AG08396 (cell line): ENCODE results near the gene PPOX.

Experiments
- DNase-seq: peaks from one replicate; pipeline ENCODE4 v3.0.0; 2012; ENCODE audit warnings: low spot score, mixed read lengths

The PPOX gene

GRCh38 chr1:161176468-161177111 is 10.4 kb downstream of the PPOX start:
- DNase-seq: no peak

GRCh38 chr1:161177112-161177935 is 11.1 kb downstream of the PPOX start, which contains the start of gene B4GALT3:
Gene B4GALT3, minus strand, starts transcription at chr1:161177507. Its CDS starts 1,447 bp downstream, at chr1:161176060.
- DNase-seq: peak; percentile 96

- no peak for DNase-seq
Observed at GRCh38 chr1:161177936-161178244, 11.7 kb downstream of the PPOX start.

GRCh38 chr1:161179698-161180097 is 13.5 kb downstream of the PPOX start:
- DNase-seq: no peak

- no peak for DNase-seq
Observed at GRCh38 chr1:161180639-161181038, 14.4 kb downstream of the PPOX start.

- DNase-seq: peak; percentile 48
Observed at GRCh38 chr1:161182214-161182613, 16.0 kb downstream of the PPOX start.

- peak; percentile 80 for DNase-seq
Observed at GRCh38 chr1:161185282-161185682, 19.1 kb downstream of the PPOX start.

GRCh38 chr1:161185732-161186311 is 19.6 kb downstream of the PPOX start:
- no peak for DNase-seq

GRCh38 chr1:161187311-161187710 is 21.1 kb downstream of the PPOX start:
- DNase-seq: no peak

- no peak for DNase-seq
Observed at GRCh38 chr1:161188381-161188780, 22.2 kb downstream of the PPOX start.

- DNase-seq: no peak
Observed at GRCh38 chr1:161189036-161189435, 22.8 kb downstream of the PPOX start.

- DNase-seq: no peak
Observed at GRCh38 chr1:161190962-161191521, 24.8 kb downstream of the PPOX start.

- DNase-seq: no peak
Observed at GRCh38 chr1:161191971-161192370, 25.7 kb downstream of the PPOX start.

GRCh38 chr1:161192476-161193465 is 26.5 kb downstream of the PPOX start:
- peak; percentile 82 for DNase-seq

GRCh38 chr1:161193561-161194235 is 27.5 kb downstream of the PPOX start:
- no peak for DNase-seq

GRCh38 chr1:161195171-161195570 is 28.9 kb downstream of the PPOX start:
- DNase-seq: no peak

GRCh38 chr1:161196111-161196510 is 29.9 kb downstream of the PPOX start:
- DNase-seq: no peak

GRCh38 chr1:161196521-161197451 is 30.6 kb downstream of the PPOX start:
- DNase-seq: peak; percentile 57

- no peak for DNase-seq
Observed at GRCh38 chr1:161197560-161198193, 31.5 kb downstream of the PPOX start.
